Measurements from ENCODE around the gene ARHGAP33.

Gene ARHGAP33

DNA sequence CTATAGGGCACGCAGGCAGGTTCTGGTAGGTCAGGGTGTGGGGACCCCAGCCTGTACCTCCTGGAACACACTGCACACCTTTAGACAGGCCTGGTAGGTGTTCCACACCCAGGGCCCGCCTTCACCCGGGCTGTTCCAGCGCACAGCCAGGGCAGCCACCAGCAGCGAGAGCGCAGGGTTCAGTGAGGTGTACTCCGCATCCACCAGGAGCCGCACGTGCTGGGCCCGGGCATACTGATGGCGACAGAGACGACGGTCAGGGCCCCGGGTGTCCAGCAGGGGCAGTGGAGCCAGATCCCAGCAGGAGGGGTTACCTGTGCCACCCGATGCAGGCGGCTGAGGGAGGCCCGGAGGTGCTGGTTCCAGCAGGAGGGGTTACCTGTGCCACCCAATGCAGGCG is 31.2 kb downstream of the ARHGAP33 start:
- Histone ChIP-seq H3K4me1 (ENCODE audit: control insufficient read depth, insufficient read depth, low read length, poor library complexity, severe bottlenecking) (no peaks in the 10 kb centered on the region), H3K4me3 (ENCODE audit: extremely low read depth, insufficient read depth, low read length, poor library complexity, severe bottlenecking) (no peak overlapping the region), H3K9me3 (ENCODE audit: control insufficient read depth, low read length) (no peaks in the 10 kb centered on the region), H3K36me3 (ENCODE audit: control insufficient read depth, insufficient read depth, low read length) (no peaks in the 10 kb centered on the region), H3K27ac (ENCODE audit: low read depth, low read length, severe bottlenecking) (no peak overlapping the region)
- 85 to 89% methylated on average over 18 of the region's 18 CpGs for WGBS, 2 experiments (ENCODE audit: insufficient coverage in 2 of 2)

DNA sequence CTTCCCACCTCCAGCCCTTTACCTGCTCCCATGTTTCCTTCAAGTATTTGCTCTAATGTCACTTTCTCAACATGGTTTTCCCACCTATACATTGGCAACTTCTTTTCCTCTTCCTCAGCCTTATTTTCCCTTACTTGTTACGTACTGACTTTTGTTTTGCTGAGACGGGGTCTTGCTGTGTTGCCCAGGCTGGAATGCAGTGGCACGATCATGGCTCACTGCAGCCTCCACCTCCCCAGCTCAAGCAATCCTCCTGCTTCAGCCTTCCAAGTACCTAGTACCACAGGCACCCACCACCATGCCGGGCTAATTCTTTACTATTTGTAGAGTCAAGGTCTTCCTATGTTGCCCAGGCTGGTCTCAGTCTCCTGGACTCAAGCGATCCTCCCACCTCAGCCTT is 32.3 kb downstream of the ARHGAP33 start:
- Histone ChIP-seq H3K4me1 (ENCODE audit: control insufficient read depth, insufficient read depth, low read length, poor library complexity, severe bottlenecking) (no peaks in the 10 kb centered on the region), H3K27ac (ENCODE audit: low read depth, low read length, severe bottlenecking) (no peak overlapping the region), H3K9me3 (ENCODE audit: control insufficient read depth, low read length) (no peaks in the 10 kb centered on the region), H3K4me3 (ENCODE audit: extremely low read depth, insufficient read depth, low read length, poor library complexity, severe bottlenecking) (no peak overlapping the region), H3K36me3 (ENCODE audit: control insufficient read depth, insufficient read depth, low read length) (no peaks in the 10 kb centered on the region)
- WGBS, 2 experiments (ENCODE audit: insufficient coverage in 2 of 2) = 76 to 85% methylated on average over 5 of the region's 5 CpGs

GRCh38 chr19:35811317-35812219 is 36.2 kb downstream of the ARHGAP33 start:
- 81 to 84% methylated on average over 12 to 18 of the region's 18 CpGs for WGBS, 2 experiments (ENCODE audit: insufficient coverage in 2 of 2)
- Histone ChIP-seq H3K4me1 (ENCODE audit: control insufficient read depth, insufficient read depth, low read length, poor library complexity, severe bottlenecking) (no peaks in the 10 kb centered on the region), H3K9me3 (ENCODE audit: control insufficient read depth, low read length) (no peaks in the 10 kb centered on the region), H3K4me3 (ENCODE audit: extremely low read depth, insufficient read depth, low read length, poor library complexity, severe bottlenecking) (no peak overlapping the region), H3K27ac (ENCODE audit: low read depth, low read length, severe bottlenecking) (no peak overlapping the region), H3K36me3 (ENCODE audit: control insufficient read depth, insufficient read depth, low read length) (no peaks in the 10 kb centered on the region)

GRCh38 chr19:35812220-35813042 is 37.1 kb downstream of the ARHGAP33 start, which contains the start of gene PRODH2:
TSS of gene PRODH2 (minus strand) at chr19:35812845. CDS start at chr19:35812805, 40 bp downstream.
- no peak within 1 kb of the TSS for H3K4me3 ChIP-seq (ENCODE audit: extremely low read depth, insufficient read depth, low read length, poor library complexity, severe bottlenecking)
- 87 to 88% methylated on average over 26 of the region's 26 CpGs for WGBS, 2 experiments (ENCODE audit: insufficient coverage in 2 of 2)

GRCh38 chr19:35813043-35813890 is 37.9 kb downstream of the ARHGAP33 start:
- Histone ChIP-seq H3K9me3 (ENCODE audit: control insufficient read depth, low read length) (no peaks in the 10 kb centered on the region), H3K4me1 (ENCODE audit: control insufficient read depth, insufficient read depth, low read length, poor library complexity, severe bottlenecking) (no peaks in the 10 kb centered on the region), H3K27ac (ENCODE audit: low read depth, low read length, severe bottlenecking) (no peak overlapping the region), H3K36me3 (ENCODE audit: control insufficient read depth, insufficient read depth, low read length) (no peaks in the 10 kb centered on the region), H3K4me3 (ENCODE audit: extremely low read depth, insufficient read depth, low read length, poor library complexity, severe bottlenecking) (no peak overlapping the region)
- WGBS, 2 experiments (ENCODE audit: insufficient coverage in 2 of 2) = 91 to 96% methylated on average over 6 to 7 of the region's 11 CpGs

More at GRCh38 chr19:35812220-35813042, 37.1 kb downstream of the ARHGAP33 start, which contains the start of gene PRODH2:
- H3K27ac ChIP-seq (ENCODE audit: low read depth, low read length, severe bottlenecking) = no peak within 1 kb of the TSS
- H3K4me1 ChIP-seq (ENCODE audit: control insufficient read depth, insufficient read depth, low read length, poor library complexity, severe bottlenecking) = no peaks in the 10 kb centered on the region
- H3K36me3 ChIP-seq (ENCODE audit: control insufficient read depth, insufficient read depth, low read length) = no peaks in the 10 kb centered on the region
- no peaks in the 10 kb centered on the region for H3K9me3 ChIP-seq (ENCODE audit: control insufficient read depth, low read length)

DNA sequence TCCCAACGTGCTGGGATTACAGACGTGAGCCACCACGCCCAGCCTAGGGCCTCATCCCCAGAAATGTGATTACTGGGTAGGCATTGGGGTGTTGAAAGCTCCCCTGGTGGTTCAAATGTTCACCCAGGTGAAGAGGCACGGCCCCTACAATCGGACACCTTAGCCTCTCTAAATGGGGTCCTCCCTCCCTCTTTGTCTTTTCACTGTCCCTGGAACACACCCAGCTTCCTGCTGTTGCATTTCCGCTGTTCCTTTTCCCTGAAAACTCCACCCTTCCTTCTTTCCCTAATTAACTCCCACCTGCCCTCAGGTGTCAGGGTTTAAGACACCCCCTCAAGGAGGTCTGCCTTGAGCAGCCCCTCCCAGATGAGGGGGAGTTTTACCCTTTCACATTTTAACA is 40.9 kb downstream of the ARHGAP33 start:
- 43 to 64% methylated on average over 3 of the region's 6 CpGs for WGBS, 2 experiments (ENCODE audit: insufficient coverage in 2 of 2)
- no peak overlapping the region for H3K27ac ChIP-seq (ENCODE audit: low read depth, low read length, severe bottlenecking)

DNA sequence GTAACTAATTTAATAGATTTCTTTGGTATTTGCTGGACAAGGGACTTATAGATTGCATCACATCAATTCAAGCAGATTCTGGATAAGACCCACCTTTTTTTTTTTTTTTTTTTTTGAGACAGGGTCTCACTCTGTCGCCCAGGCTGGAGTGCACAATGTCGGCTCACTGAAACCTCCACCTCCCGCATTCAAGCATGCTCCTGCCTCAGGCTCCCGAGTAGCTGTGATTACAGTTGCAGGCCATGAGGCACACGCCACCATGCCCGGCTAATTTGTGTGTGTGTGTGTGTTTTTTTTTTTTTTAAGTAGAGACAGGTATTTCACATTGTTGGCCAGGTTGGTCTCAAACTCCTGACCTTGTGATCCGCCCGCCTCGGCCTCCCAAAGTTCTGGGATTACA is 41.5 kb downstream of the ARHGAP33 start:
- no peaks in the 10 kb centered on the region for H3K36me3 ChIP-seq (ENCODE audit: control insufficient read depth, insufficient read depth, low read length)
- WGBS, 2 experiments (ENCODE audit: insufficient coverage in 2 of 2) = 87 to 93% methylated on average over 3 to 6 of the region's 9 CpGs
- no peak overlapping the region for H3K27ac ChIP-seq (ENCODE audit: low read depth, low read length, severe bottlenecking)
- H3K9me3 ChIP-seq (ENCODE audit: control insufficient read depth, low read length) = no peaks in the 10 kb centered on the region
- no peaks in the 10 kb centered on the region for H3K4me1 ChIP-seq (ENCODE audit: control insufficient read depth, insufficient read depth, low read length, poor library complexity, severe bottlenecking)
- no peak overlapping the region for H3K4me3 ChIP-seq (ENCODE audit: extremely low read depth, insufficient read depth, low read length, poor library complexity, severe bottlenecking)

More for the DNA sequence above, 40.9 kb downstream of the ARHGAP33 start:
- Histone ChIP-seq H3K36me3 (ENCODE audit: control insufficient read depth, insufficient read depth, low read length) (no peaks in the 10 kb centered on the region), H3K4me1 (ENCODE audit: control insufficient read depth, insufficient read depth, low read length, poor library complexity, severe bottlenecking) (no peaks in the 10 kb centered on the region), H3K4me3 (ENCODE audit: extremely low read depth, insufficient read depth, low read length, poor library complexity, severe bottlenecking) (no peak overlapping the region), H3K9me3 (ENCODE audit: control insufficient read depth, low read length) (no peaks in the 10 kb centered on the region)

DNA sequence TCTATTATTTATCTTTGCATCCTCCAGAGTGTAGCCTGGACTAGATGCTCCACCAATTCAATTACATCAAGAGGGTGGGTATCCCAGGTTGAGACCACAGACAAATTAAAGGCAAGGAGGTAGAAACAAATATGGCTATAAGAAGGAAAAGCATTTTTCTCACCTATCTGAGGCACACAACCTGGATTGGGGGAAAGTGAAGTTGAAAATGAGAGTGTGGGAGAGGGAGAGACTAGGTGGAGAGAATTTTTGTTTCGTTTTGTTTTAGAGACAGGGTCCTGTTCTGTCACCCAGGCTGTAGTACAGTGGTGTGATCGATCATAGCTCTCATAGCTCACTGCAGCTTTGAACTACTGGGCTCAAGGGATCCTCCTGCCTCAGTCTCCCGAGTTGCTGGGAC is 43.1 kb downstream of the ARHGAP33 start:
- no peaks in the 10 kb centered on the region for H3K4me1 ChIP-seq (ENCODE audit: control insufficient read depth, insufficient read depth, low read length, poor library complexity, severe bottlenecking)
- 79 to 87% methylated on average over 3 of the region's 3 CpGs for WGBS, 2 experiments (ENCODE audit: insufficient coverage in 2 of 2)
- H3K9me3 ChIP-seq (ENCODE audit: control insufficient read depth, low read length) = no peaks in the 10 kb centered on the region
- H3K27ac ChIP-seq (ENCODE audit: low read depth, low read length, severe bottlenecking) = no peak overlapping the region
- no peak overlapping the region for H3K4me3 ChIP-seq (ENCODE audit: extremely low read depth, insufficient read depth, low read length, poor library complexity, severe bottlenecking)
- no peaks in the 10 kb centered on the region for H3K36me3 ChIP-seq (ENCODE audit: control insufficient read depth, insufficient read depth, low read length)

DNA sequence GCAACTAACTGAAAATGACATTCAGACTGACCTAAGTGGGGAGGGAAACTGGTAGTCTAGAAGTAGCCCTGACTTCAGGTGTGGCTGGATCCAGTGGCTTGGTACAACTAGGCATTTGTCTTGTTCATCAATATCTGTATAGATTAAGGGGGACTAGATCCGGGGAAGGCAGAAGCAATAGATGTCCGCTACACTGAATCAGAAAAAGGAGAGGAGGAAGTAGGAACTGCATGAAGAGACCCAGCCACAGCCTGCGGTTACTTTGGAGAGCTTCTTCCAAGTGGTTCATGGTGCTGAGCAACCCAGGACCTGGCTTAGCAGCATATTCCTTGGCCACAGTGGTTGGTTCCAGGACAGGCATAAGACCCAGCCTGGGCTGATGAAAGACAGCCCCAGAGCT is 47.2 kb downstream of the ARHGAP33 start:
- Histone ChIP-seq H3K36me3 (ENCODE audit: control insufficient read depth, insufficient read depth, low read length) (no peaks in the 10 kb centered on the region), H3K9me3 (ENCODE audit: control insufficient read depth, low read length) (no peaks in the 10 kb centered on the region), H3K4me3 (ENCODE audit: extremely low read depth, insufficient read depth, low read length, poor library complexity, severe bottlenecking) (no peak overlapping the region), H3K4me1 (ENCODE audit: control insufficient read depth, insufficient read depth, low read length, poor library complexity, severe bottlenecking) (no peaks in the 10 kb centered on the region), H3K27ac (ENCODE audit: low read depth, low read length, severe bottlenecking) (no peak overlapping the region)
- 83 to 93% methylated on average over 2 to 3 of the region's 3 CpGs for WGBS, 2 experiments (ENCODE audit: insufficient coverage in 2 of 2)

DNA sequence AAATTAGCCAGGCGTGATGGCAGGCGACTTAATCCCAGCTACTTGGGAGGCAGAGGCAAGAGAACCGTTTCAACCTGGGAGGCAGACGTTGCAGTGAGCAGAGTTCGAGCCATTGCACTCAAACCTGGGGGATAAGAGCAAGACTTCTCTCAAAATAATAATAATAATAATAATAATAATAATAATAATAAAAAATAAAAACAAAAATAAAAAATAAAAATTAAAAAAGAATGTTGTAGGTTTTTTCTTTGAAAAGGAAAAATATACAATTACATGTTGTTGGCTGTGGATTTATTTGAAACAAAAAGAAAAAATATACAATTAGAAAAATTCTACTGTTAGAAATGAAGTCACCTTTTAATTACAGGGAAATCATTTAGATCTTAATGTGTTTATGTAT is 48.8 kb downstream of the ARHGAP33 start:
- H3K27ac ChIP-seq (ENCODE audit: low read depth, low read length, severe bottlenecking) = no peak overlapping the region
- 83 to 100% methylated on average over 1 to 2 of the region's 5 CpGs for WGBS, 2 experiments (ENCODE audit: insufficient coverage in 2 of 2)

More for the DNA sequence above, 48.8 kb downstream of the ARHGAP33 start:
- no peak overlapping the region for H3K4me3 ChIP-seq (ENCODE audit: extremely low read depth, insufficient read depth, low read length, poor library complexity, severe bottlenecking)
- no peaks in the 10 kb centered on the region for H3K36me3 ChIP-seq (ENCODE audit: control insufficient read depth, insufficient read depth, low read length)
- H3K4me1 ChIP-seq (ENCODE audit: control insufficient read depth, insufficient read depth, low read length, poor library complexity, severe bottlenecking) = no peaks in the 10 kb centered on the region
- no peaks in the 10 kb centered on the region for H3K9me3 ChIP-seq (ENCODE audit: control insufficient read depth, low read length)
